ENCODE measurements around the gene H3-3A. TPM values are rescaled to one million over a fixed set of nuclear protein-coding genes. Genes with fewer than 3 reads are reported as not detected.

Gene H3-3A
- total and polyA plus RNA-seq, 10 of the 15 experiments (the other 5 are each of a cell fraction or from before 2014, with no cell fraction given) = 215 to 486 (median 393) TPM

DNA sequence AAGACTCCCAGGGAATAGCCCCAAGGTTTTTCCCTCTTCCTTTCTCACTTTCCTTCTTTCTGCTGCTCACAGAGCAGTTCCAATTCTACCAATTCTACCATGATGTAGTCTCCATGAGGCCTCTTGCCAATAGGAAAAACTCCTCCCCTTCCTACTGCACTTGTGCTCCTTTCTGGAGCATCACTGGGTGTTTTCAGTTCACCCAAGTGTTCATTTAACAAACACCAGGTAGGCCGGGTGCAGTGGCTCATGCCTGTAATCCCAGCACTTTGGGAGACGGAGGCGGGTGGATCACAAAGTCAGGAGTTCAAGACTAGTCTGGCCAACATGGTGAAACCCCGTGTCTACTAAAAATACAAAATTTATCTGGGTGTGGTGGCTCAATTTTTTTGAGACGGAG is 26.6 kb upstream of the H3-3A start:
- no peak overlapping the region for H3K4me3 ChIP-seq
- DNase-seq (ENCODE audit: low read depth, low spot score) = no peak
- TF ChIP-seq CREM (IDR thresholded peaks at IDR 0.05; ENCODE audit: low read depth) (no peak), JUNB (IDR thresholded peaks at IDR 0.05) (no peak), CHD4 (IDR thresholded peaks at IDR 0.05) (no peak), MYC (IDR thresholded peaks at IDR 0.05; ENCODE audit: insufficient read depth, insufficient read length, insufficient replicate concordance, low read length, severe bottlenecking) (no peak)
- SMC1A ChIA-PET (ENCODE audit: uncharacterized antibody, unreplicated experiment) = no interaction called here
- 74% methylated on average over 5 of the region's 5 CpGs for WGBS (ENCODE audit: insufficient coverage, insufficient replicate concordance, low lambda C conversion rate, missing lambda C conversion rate)
- no peak for ATAC-seq
- no peaks in the 10 kb centered on the region for H4K20me1 ChIP-seq (ENCODE audit: control insufficient read depth, insufficient read depth)
- no peak overlapping the region for H3K9ac ChIP-seq (ENCODE audit: control insufficient read depth, insufficient read depth, low read length)
- no peaks in the 10 kb centered on the region; a peak in 1 of 4 replicates for H3K27me3 ChIP-seq (replicated peaks in 1 of 2; ENCODE audit: control insufficient read depth in 2 of 2, insufficient read depth in 2 of 2, low read length in 1 of 2)
- no peak overlapping the region for H3K27ac ChIP-seq (ENCODE audit: control insufficient read depth, insufficient read depth)
- no peak overlapping the region for H3K4me2 ChIP-seq (ENCODE audit: control insufficient read depth, insufficient read depth)
- H3K4me1 ChIP-seq (ENCODE audit: control insufficient read depth, insufficient read depth, low read length) = no peaks in the 10 kb centered on the region
- BruUV-seq (replicated peaks) = no TSS peak
- POLR2A ChIA-PET = interaction anchor here (1.7 kb wide), 1 partner anchor 19 kb away, joined by 3 read pairs; no protein-coding TSS in a partner anchor
- H2AFZ ChIP-seq (ENCODE audit: control insufficient read depth, low read depth, low read length) = no peak overlapping the region
- RAD21 ChIA-PET (ENCODE audit: unreplicated experiment) = no interaction called here
- H3K9me3 ChIP-seq (replicated peaks; ENCODE audit: control insufficient read depth, insufficient read depth, low read length) = no peaks in the 10 kb centered on the region
- no peak for FAIRE-seq
- no peaks in the 10 kb centered on the region for H3K79me2 ChIP-seq (ENCODE audit: control insufficient read depth, insufficient read depth, low read length)
- intact Hi-C loops (cut with micrococcal nuclease; ENCODE audit: unreplicated experiment) (no loop called here), in situ Hi-C loops (cut with MboI) (no loop called here)
- CTCF ChIA-PET = interaction anchor here (1.2 kb wide), 1 partner anchor 49 kb away, joined by 4 read pairs; no protein-coding TSS in a partner anchor
- no peaks in the 10 kb centered on the region for H3K36me3 ChIP-seq (ENCODE audit: control insufficient read depth in 2 of 2, insufficient read depth in 2 of 2, low read length in 1 of 2)

DNA sequence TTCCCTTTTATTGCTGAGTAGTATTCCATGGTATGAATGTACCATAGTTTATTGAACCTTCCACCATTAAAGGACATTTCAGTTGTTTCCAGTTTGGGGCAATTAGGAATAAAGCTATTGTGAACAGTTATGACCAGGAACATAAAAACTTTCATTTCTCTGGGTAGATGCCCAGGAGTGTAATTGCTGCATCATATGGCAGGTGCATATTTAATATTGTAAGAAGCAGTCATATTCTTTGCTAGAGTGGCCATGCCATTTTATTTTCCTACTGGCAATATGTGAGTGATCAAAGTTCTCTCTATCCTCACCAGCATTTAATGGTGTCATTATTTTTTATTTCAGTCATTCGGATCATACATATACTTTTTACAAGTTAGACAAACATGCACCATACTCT is 23.9 kb upstream of the H3-3A start:
- Histone ChIP-seq H3K79me2 (ENCODE audit: control insufficient read depth, insufficient read depth, low read length) (no peaks in the 10 kb centered on the region), H3K4me1 (ENCODE audit: control insufficient read depth, insufficient read depth, low read length) (no peaks in the 10 kb centered on the region), H3K27ac (ENCODE audit: control insufficient read depth, insufficient read depth) (no peak overlapping the region), H3K4me2 (ENCODE audit: control insufficient read depth, insufficient read depth) (no peak overlapping the region), H2AFZ (ENCODE audit: control insufficient read depth, low read depth, low read length) (no peak overlapping the region), H3K27me3 (replicated peaks in 1 of 2; ENCODE audit: control insufficient read depth in 2 of 2, insufficient read depth in 2 of 2, low read length in 1 of 2) (no peaks in the 10 kb centered on the region; a peak in 1 of 4 replicates), H3K9ac (ENCODE audit: control insufficient read depth, insufficient read depth, low read length) (no peak overlapping the region), H3K4me3 (no peak overlapping the region), H3K36me3 (ENCODE audit: control insufficient read depth in 2 of 2, insufficient read depth in 2 of 2, low read length in 1 of 2) (no peaks in the 10 kb centered on the region), H4K20me1 (ENCODE audit: control insufficient read depth, insufficient read depth) (no peaks in the 10 kb centered on the region), H3K9me3 (replicated peaks; ENCODE audit: control insufficient read depth, insufficient read depth, low read length) (no peaks in the 10 kb centered on the region)
- ChIA-PET SMC1A (ENCODE audit: uncharacterized antibody, unreplicated experiment) (no interaction called here), CTCF (interaction anchor here (0.6 kb wide), 1 partner anchor 26 kb away, joined by 3 read pairs; no protein-coding TSS in a partner anchor), RAD21 (ENCODE audit: unreplicated experiment) (no interaction called here), POLR2A (no interaction called here)
- ATAC-seq = no peak
- FAIRE-seq = no peak
- TF ChIP-seq, protein P1, sequence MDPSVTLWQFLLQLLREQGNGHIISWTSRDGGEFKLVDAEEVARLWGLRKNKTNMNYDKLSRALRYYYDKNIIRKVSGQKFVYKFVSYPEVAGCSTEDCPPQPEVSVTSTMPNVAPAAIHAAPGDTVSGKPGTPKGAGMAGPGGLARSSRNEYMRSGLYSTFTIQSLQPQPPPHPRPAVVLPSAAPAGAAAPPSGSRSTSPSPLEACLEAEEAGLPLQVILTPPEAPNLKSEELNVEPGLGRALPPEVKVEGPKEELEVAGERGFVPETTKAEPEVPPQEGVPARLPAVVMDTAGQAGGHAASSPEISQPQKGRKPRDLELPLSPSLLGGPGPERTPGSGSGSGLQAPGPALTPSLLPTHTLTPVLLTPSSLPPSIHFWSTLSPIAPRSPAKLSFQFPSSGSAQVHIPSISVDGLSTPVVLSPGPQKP (IDR thresholded peaks at IDR 0.05; ENCODE audit: low read depth, low read length) = no peak
- TF ChIP-seq POU2F2 (IDR thresholded peaks at IDR 0.05; ENCODE audit: borderline replicate concordance, low read depth, low read length) = no peak
- no peak for TF ChIP-seq CHD2 (IDR thresholded peaks at IDR 0.05; ENCODE audit: borderline replicate concordance, low read depth, low read length)
- no peak for TF ChIP-seq GABPA (IDR thresholded peaks at IDR 0.05; ENCODE audit: low read depth)
- TF ChIP-seq SMAD5 (IDR thresholded peaks at IDR 0.05; ENCODE audit: low read depth) = no peak
- no peak for TF ChIP-seq MEF2A (IDR thresholded peaks at IDR 0.05; ENCODE audit: insufficient read depth, low read depth, low read length)
- no peak for TF ChIP-seq TCF7 (IDR thresholded peaks at IDR 0.05; ENCODE audit: borderline replicate concordance)
- no peak for TF ChIP-seq NRF1 (conservative IDR thresholded peaks at IDR 0.05; ENCODE audit: low read depth, low read length)
- TF ChIP-seq CREM (IDR thresholded peaks at IDR 0.05; ENCODE audit: low read depth) = no peak
- TF ChIP-seq NFYA (IDR thresholded peaks at IDR 0.05; ENCODE audit: borderline replicate concordance, low read depth, low read length) = no peak
- no peak for TF ChIP-seq MTA2 (IDR thresholded peaks at IDR 0.05; ENCODE audit: low read depth)
- no peak for TF ChIP-seq MYB (IDR thresholded peaks at IDR 0.05; ENCODE audit: borderline replicate concordance, low read depth, low read length)
- no peak for TF ChIP-seq PML (IDR thresholded peaks at IDR 0.05; ENCODE audit: low read length)
- TF ChIP-seq HDAC6 (IDR thresholded peaks at IDR 0.05; ENCODE audit: unreplicated experiment) = no peak
- no peak for TF ChIP-seq CEBPB (IDR thresholded peaks at IDR 0.05; ENCODE audit: borderline replicate concordance in 1 of 2, low read depth in 2 of 2, low read length in 2 of 2)
- in situ Hi-C loops (cut with MboI) = no loop called here
- no TSS peak for BruUV-seq (replicated peaks)
- WGBS (ENCODE audit: insufficient coverage, insufficient replicate concordance, low lambda C conversion rate, missing lambda C conversion rate) = 100% methylated on average over 1 of the region's 1 CpG
- DNase-seq (ENCODE audit: low read depth, low spot score) = no peak
- intact Hi-C loops (cut with micrococcal nuclease; ENCODE audit: unreplicated experiment) = no loop called here

All from GM12878 (cell line).